ENCODE results near the gene TLK1. TPM values are rescaled to one million over a fixed set of nuclear protein-coding genes. Genes with fewer than 3 reads are reported as not detected.

TLK1 gene
- polyA plus RNA-seq, 1 donor from 2014 or later, result 33.1 TPM

DNA sequence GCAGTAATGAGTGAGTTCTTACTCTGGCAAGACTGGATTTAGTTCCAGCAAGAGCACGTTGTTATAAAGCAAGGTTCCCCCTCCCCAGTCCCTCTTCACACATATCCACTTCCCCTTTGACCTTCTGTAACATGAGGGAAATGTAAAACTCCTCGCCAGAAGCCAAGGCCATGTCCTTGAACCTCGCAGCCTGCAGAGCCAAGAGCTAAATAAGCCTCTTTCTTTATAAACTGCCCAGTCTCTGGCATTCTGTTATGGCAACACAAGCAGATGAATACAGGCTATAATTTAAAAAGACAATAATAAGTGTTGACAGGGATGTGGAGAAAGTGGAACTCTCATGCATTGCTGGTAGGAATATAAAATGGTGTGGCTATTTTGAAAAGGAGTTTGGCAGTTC, 60.3 kb downstream of the TLK1 start:
- no peak overlapping the region for H3K4me3 ChIP-seq (ENCODE audit: low read length)
- TF ChIP-seq POLR2AphosphoS5 (IDR thresholded peaks at IDR 0.05) (no peak), CTCF (IDR thresholded peaks at IDR 0.05; ENCODE audit: poor library complexity, severe bottlenecking) (no peak), RAD21 (conservative IDR thresholded peaks at IDR 0.05) (no peak), REST (IDR thresholded peaks at IDR 0.05; ENCODE audit: borderline replicate concordance) (no peak), TAF1 (IDR thresholded peaks at IDR 0.05; ENCODE audit: low read depth) (no peak), SMC3 (conservative IDR thresholded peaks at IDR 0.05; ENCODE audit: poor library complexity) (no peak), MXI1 (conservative IDR thresholded peaks at IDR 0.05; ENCODE audit: poor library complexity, severe bottlenecking) (no peak), EZH2 (IDR thresholded peaks at IDR 0.05; ENCODE audit: borderline replicate concordance, insufficient read depth, low read length, poor library complexity, severe bottlenecking) (no peak), EP300 (conservative IDR thresholded peaks at IDR 0.05; ENCODE audit: poor library complexity, severe bottlenecking) (no peak)
- no peaks in the 10 kb centered on the region for H3K27me3 ChIP-seq (ENCODE audit: insufficient read depth, low read depth, low read length)
- H3K27ac ChIP-seq (ENCODE audit: low read length), result no peak overlapping the region
- H3K9me2 ChIP-seq (ENCODE audit: insufficient read depth, low read length), result no peaks in the 10 kb centered on the region
- no peak overlapping the region for H3K9ac ChIP-seq (ENCODE audit: low read length)
- no peaks in the 10 kb centered on the region for H3F3A ChIP-seq (ENCODE audit: insufficient read depth, low read length, poor library complexity, severe bottlenecking)
- H4K20me1 ChIP-seq (ENCODE audit: insufficient read depth), result no peaks in the 10 kb centered on the region
- H3K4me2 ChIP-seq (ENCODE audit: low read length), result no peak overlapping the region
- H3K36me3 ChIP-seq (ENCODE audit: insufficient read depth, low read length), result no peaks in the 10 kb centered on the region
- no peak overlapping the region for H2AFZ ChIP-seq (ENCODE audit: low read depth, low read length)
- peaks cover 52% of the 10 kb centered on the region for H3K79me2 ChIP-seq (replicated peaks; ENCODE audit: insufficient read depth, low read length)
- H3K9me3 ChIP-seq (ENCODE audit: low read length), result peaks cover 14% of the 10 kb centered on the region

GRCh38 chr2:171098607-171099006, 62.1 kb downstream of the TLK1 start:
- Histone ChIP-seq H3K9ac (ENCODE audit: low read length) (no peak overlapping the region), H3K27ac (ENCODE audit: low read length) (no peak overlapping the region), H3K4me3 (ENCODE audit: low read length) (no peak overlapping the region), H3K36me3 (ENCODE audit: insufficient read depth, low read length) (no peaks in the 10 kb centered on the region), H2AFZ (ENCODE audit: low read depth, low read length) (no peak overlapping the region), H3K27me3 (ENCODE audit: insufficient read depth, low read depth, low read length) (no peaks in the 10 kb centered on the region), H3K4me2 (ENCODE audit: low read length) (no peak overlapping the region), H3K9me3 (ENCODE audit: low read length) (peaks cover 14% of the 10 kb centered on the region), H3K9me2 (ENCODE audit: insufficient read depth, low read length) (no peaks in the 10 kb centered on the region), H4K20me1 (ENCODE audit: insufficient read depth) (no peaks in the 10 kb centered on the region), H3F3A (ENCODE audit: insufficient read depth, low read length, poor library complexity, severe bottlenecking) (no peaks in the 10 kb centered on the region), H3K79me2 (replicated peaks; ENCODE audit: insufficient read depth, low read length) (peaks cover 58% of the 10 kb centered on the region)
- TF ChIP-seq CTCF (IDR thresholded peaks at IDR 0.05; ENCODE audit: poor library complexity, severe bottlenecking) (no peak), MXI1 (conservative IDR thresholded peaks at IDR 0.05; ENCODE audit: poor library complexity, severe bottlenecking) (no peak), EZH2 (IDR thresholded peaks at IDR 0.05; ENCODE audit: borderline replicate concordance, insufficient read depth, low read length, poor library complexity, severe bottlenecking) (no peak), SMC3 (conservative IDR thresholded peaks at IDR 0.05; ENCODE audit: poor library complexity) (no peak), TAF1 (IDR thresholded peaks at IDR 0.05; ENCODE audit: low read depth) (no peak), POLR2AphosphoS5 (IDR thresholded peaks at IDR 0.05) (no peak), EP300 (conservative IDR thresholded peaks at IDR 0.05; ENCODE audit: poor library complexity, severe bottlenecking) (no peak), RAD21 (conservative IDR thresholded peaks at IDR 0.05) (no peak), REST (IDR thresholded peaks at IDR 0.05; ENCODE audit: borderline replicate concordance) (no peak)

All from neural cell (in vitro differentiated cells).